Hepatocyte (in vitro differentiated cells): ENCODE results near the gene VCAN. TPM values are rescaled to one million over a fixed set of nuclear protein-coding genes. Genes with fewer than 3 reads are reported as not detected.
A peak's percentile ranks its signal among the peaks of the same experiment; 100 is the strongest.

Source experiments
- DNase-seq: peaks from one replicate; pipeline ENCODE4 v3.0.0-alpha.2; 2016; ENCODE audit warnings: low spot score
- H2AFZ ChIP-seq: fragments of 200-600 bp; sonication (generic); 2 replicates; pipeline ENCODE4 v1.6.0; 2016; ENCODE audit warnings: antibody characterized with exemption, mild to moderate bottlenecking
- H3K27ac ChIP-seq: fragments of 200-600 bp; sonication (generic); 2 replicates; pipeline ENCODE4 v1.5.1; 2016; ENCODE audit warnings: mild to moderate bottlenecking
- H3K27me3 ChIP-seq: fragments of 200-600 bp; sonication (generic); 2 replicates; pipeline ENCODE4 v1.6.1; 2016
- H3K36me3 ChIP-seq: fragments of 200-600 bp; sonication (generic); replicated peaks from 2 replicates; pipeline ENCODE4 v1.5.1; 2016; ENCODE audit warnings: low read depth; ENCODE audit not compliant: insufficient read depth
- H3K4me1 ChIP-seq: fragments of 200-600 bp; sonication (generic); 2 replicates; pipeline ENCODE4 v1.5.1; 2016; ENCODE audit warnings: mild to moderate bottlenecking, moderate library complexity; ENCODE audit not compliant: insufficient read depth
- H3K4me2 ChIP-seq: fragments of 200-600 bp; sonication (generic); 2 replicates; pipeline ENCODE4 v1.6.0; 2016
- H3K4me3 ChIP-seq: fragments of 200-600 bp; sonication (generic); 2 replicates; pipeline ENCODE4 v1.5.1; 2016; ENCODE audit warnings: mild to moderate bottlenecking
- H3K79me2 ChIP-seq: fragments of 200-600 bp; sonication (generic); 2 replicates; pipeline ENCODE4 v1.6.0; 2017; ENCODE audit warnings: mild to moderate bottlenecking
- H3K9me2 ChIP-seq: fragments of 200-600 bp; sonication (generic); replicated peaks from 2 replicates; pipeline ENCODE4 v1.6.0; 2017; ENCODE audit warnings: mild to moderate bottlenecking; ENCODE audit not compliant: insufficient read depth
- H3K9me3 ChIP-seq: fragments of 200-600 bp; sonication (generic); 2 replicates; pipeline ENCODE4 v1.5.1; 2016; ENCODE audit warnings: low read depth, mild to moderate bottlenecking
- H4K20me1 ChIP-seq: fragments of 200-600 bp; sonication (generic); 2 replicates; pipeline ENCODE4 v1.6.0; 2016; ENCODE audit warnings: mild to moderate bottlenecking; ENCODE audit not compliant: insufficient read depth, poor library complexity, severe bottlenecking
- CTCF ChIP-seq: fragments of 200-600 bp; sonication (generic); IDR thresholded peaks from 2 replicates; pipeline ENCODE4 v1.5.1; 2016; ENCODE audit warnings: antibody characterized with exemption, mild to moderate bottlenecking; ENCODE audit not compliant: poor library complexity
- EZH2 ChIP-seq: fragments of 200-600 bp; sonication (generic); IDR thresholded peaks from 2 replicates; pipeline ENCODE4 v1.6.1; 2016; ENCODE audit warnings: antibody characterized with exemption, mild to moderate bottlenecking, borderline replicate concordance
- EZH2phosphoT487 ChIP-seq: fragments of 200-600 bp; sonication (generic); IDR thresholded peaks from one replicate; pipeline ENCODE4 v1.6.1; 2018; ENCODE audit warnings: antibody characterized with exemption, mild to moderate bottlenecking, low read depth, moderate library complexity; ENCODE audit not compliant: unreplicated experiment, severe bottlenecking
- WGBS: methylation state at CpG from one replicate; pipeline ENCODE4 v1.1.6; 2016; ENCODE audit warnings: low lambda C conversion rate; ENCODE audit errors: missing lambda C conversion rate; 5-methylcytosine and 5-hydroxymethylcytosine counted together
- polyA plus RNA-seq: library from polyadenylated mRNA; unstranded; fragments of >200 nt; fragmentation: Nextera tagmentation; extraction: Ambion mirVana; gene quantifications from 2 replicates; pipeline ENCODE4 v1.2.1, GENCODE V29; 2016
- total RNA-seq: library from RNA; depleted of rRNA; stranded (reverse); fragments of >200 nt; gene quantifications from 2 replicates; pipeline ENCODE4 v1.2.3, GENCODE V29; 2014

The VCAN gene
- total and polyA plus RNA-seq, 2 experiments from 2014 or later, result 104 to 398 TPM

- Histone ChIP-seq H3K4me3 (no peak overlapping the region), H3K79me2 (peaks cover 28% of the 10 kb centered on the region), H3K27ac (peak overlapping the region; percentile 24), H3K27me3 (no peaks in the 10 kb centered on the region), H2AFZ (no peak overlapping the region), H4K20me1 (no peaks in the 10 kb centered on the region), H3K9me2 (no peaks in the 10 kb centered on the region), H3K4me1 (peaks cover 3% of the 10 kb centered on the region), H3K9me3 (no peaks in the 10 kb centered on the region), H3K4me2 (no peak overlapping the region), H3K36me3 (no peaks in the 10 kb centered on the region)
- DNase-seq, result no peak
- 35% methylated on average over 1 of the region's 1 CpG for WGBS
- TF ChIP-seq EZH2 (no peak), EZH2phosphoT487 (no peak), CTCF (no peak)
These were observed 35.9 kb downstream of the VCAN start for GRCh38 chr5:83507431-83507830.

GRCh38 chr5:83509540-83509939 is 38.0 kb downstream of the VCAN start:
- H3K27me3 ChIP-seq, result no peaks in the 10 kb centered on the region
- no peaks in the 10 kb centered on the region for H4K20me1 ChIP-seq
- peak overlapping the region; percentile 67 for H3K27ac ChIP-seq
- H3K79me2 ChIP-seq, result peaks cover 19% of the 10 kb centered on the region
- H3K9me3 ChIP-seq, result no peaks in the 10 kb centered on the region
- DNase-seq, result peak; percentile 50
- peaks cover 3% of the 10 kb centered on the region for H3K4me1 ChIP-seq
- no peaks in the 10 kb centered on the region for H3K9me2 ChIP-seq
- 74% methylated on average over 4 of the region's 4 CpGs for WGBS
- peak overlapping the region; percentile 3 for H2AFZ ChIP-seq
- peak overlapping the region; percentile 15 for H3K4me2 ChIP-seq
- TF ChIP-seq CTCF (no peak), EZH2phosphoT487 (no peak), EZH2 (no peak)
- H3K4me3 ChIP-seq, result no peak overlapping the region
- no peaks in the 10 kb centered on the region for H3K36me3 ChIP-seq

GRCh38 chr5:83510260-83510659 is 38.7 kb downstream of the VCAN start:
- Histone ChIP-seq H4K20me1 (no peaks in the 10 kb centered on the region), H3K79me2 (peaks cover 22% of the 10 kb centered on the region), H3K27me3 (no peaks in the 10 kb centered on the region), H3K4me3 (no peak overlapping the region), H3K9me2 (no peaks in the 10 kb centered on the region), H3K4me2 (peak overlapping the region; percentile 15), H2AFZ (no peak overlapping the region), H3K4me1 (peaks cover 3% of the 10 kb centered on the region), H3K9me3 (no peaks in the 10 kb centered on the region), H3K27ac (peak overlapping the region; percentile 67), H3K36me3 (no peaks in the 10 kb centered on the region)
- no peak for TF ChIP-seq EZH2phosphoT487
- TF ChIP-seq CTCF, result no peak
- no peak for TF ChIP-seq EZH2
- DNase-seq, result no peak
- WGBS, result 89% methylated on average over 1 of the region's 1 CpG
